HG03159 (cell line): ENCODE results near the gene TPBGL.

Source experiments
- ATAC-seq: cut with Tn5 transposase; IDR thresholded peaks from one replicate; pipeline ENCODE4 v1.9.1; 2021; ENCODE audit warnings: mild to moderate bottlenecking, moderate library complexity; ENCODE audit not compliant: unreplicated experiment

The TPBGL gene

DNA sequence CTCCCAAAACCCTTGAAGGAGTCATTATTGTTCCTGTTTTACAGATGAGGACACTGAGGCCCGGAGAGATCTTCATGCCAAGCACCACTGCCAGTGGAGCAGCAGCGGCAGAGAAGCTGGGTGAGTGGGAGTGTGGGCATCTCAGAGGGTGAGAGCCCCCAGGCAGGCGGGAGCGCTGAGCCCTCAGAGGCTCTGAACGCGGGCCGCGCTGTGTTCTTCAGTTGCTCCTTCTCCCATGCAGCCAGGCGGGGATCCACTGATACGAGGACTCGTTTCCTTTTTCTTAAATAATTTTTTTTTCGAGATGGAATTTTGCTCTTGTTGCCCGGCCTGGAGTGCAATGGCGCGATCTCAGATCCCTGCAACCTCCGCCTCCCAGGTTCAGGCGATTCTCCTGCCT, 47.0 kb downstream of the TPBGL start:
- ATAC-seq = no peak

DNA sequence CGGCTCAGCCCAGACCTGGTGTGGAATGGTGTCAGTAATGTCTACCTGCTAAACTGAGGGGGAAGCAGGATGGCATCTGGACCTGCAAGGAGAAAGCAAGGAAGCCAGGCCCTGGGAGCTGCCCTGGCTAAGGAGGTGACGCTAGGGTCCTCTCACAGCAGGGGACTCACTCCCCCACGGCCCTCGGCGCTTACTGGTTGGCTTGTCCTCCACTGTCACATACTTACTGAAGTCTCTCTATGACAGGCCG, 48.9 kb downstream of the TPBGL start:
- no peak for ATAC-seq

- no peak for ATAC-seq
Measured at GRCh38 chr11:75289919-75290318, 49.3 kb downstream of the TPBGL start.

DNA sequence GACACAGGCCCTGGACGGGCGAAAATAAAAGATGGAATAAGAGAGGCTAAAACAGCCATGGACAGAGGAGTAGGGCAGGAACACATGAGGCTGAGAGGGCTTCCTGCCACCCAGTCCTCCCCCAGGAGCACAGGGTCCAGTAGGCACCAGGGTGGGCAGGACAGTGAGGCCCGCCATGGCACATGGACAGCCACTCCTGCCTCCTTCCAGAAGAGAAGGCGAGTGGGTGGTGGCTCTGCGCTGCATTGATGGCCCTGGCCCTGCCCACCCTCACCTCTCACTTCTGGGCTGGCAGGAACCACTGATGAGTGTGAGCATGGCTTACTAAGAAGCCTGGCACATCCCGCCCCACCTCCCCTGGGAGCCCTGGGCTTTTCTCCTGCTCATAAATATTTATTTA, 51.2 kb downstream of the TPBGL start:
- ATAC-seq = no peak

DNA sequence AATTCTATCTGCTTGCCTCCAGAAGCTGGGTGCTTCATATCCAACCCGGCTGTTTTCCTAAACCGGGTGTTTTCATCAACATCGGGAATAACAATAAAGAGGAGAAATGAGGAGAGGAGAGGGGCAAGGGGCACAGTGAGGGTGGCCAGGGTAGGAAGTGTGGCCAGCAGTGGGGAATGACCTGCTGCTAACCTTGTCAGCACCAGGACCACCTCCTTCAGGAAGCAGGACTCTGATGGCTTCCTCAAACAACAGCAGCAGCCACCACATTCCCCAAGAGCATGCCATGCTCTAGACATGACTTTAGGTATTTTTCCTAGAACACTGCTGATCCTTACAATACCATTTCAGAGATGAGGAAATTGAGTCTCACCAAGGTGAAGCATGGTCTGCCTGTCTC, 52.4 kb downstream of the TPBGL start:
- no peak for ATAC-seq
